ENCODE results near the gene MICU1.

DNA sequence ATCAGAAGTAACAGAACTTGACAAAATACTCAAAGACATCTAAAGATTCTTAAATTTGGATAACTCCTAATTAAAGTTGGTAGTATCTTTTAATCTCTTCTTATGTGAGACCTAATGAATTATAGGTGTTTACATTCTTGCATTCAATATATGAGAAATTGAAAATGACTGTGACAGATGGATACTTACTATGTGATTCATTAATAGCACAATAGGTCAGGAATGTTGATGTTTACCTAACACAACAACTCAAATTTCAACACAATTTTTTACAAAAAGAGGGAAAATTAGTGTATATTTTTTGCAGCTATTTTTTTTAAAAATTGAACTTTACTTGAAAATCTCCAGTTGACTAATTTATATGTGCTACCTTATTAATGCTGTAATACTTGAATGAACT is 34.3 kb upstream of the MICU1 start:
- TF ChIP-seq, protein P1, sequence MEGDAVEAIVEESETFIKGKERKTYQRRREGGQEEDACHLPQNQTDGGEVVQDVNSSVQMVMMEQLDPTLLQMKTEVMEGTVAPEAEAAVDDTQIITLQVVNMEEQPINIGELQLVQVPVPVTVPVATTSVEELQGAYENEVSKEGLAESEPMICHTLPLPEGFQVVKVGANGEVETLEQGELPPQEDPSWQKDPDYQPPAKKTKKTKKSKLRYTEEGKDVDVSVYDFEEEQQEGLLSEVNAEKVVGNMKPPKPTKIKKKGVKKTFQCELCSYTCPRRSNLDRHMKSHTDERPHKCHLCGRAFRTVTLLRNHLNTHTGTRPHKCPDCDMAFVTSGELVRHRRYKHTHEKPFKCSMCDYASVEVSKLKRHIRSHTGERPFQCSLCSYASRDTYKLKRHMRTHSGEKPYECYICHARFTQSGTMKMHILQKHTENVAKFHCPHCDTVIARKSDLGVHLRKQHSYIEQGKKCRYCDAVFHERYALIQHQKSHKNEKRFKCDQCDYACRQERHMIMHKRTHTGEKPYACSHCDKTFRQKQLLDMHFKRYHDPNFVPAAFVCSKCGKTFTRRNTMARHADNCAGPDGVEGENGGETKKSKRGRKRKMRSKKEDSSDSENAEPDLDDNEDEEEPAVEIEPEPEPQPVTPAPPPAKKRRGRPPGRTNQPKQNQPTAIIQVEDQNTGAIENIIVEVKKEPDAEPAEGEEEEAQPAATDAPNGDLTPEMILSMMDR (IDR thresholded peaks at IDR 0.05): no peak
- no peak for TF ChIP-seq POLR2A (IDR thresholded peaks at IDR 0.05)
